Psoas muscle (tissue), 8 donors: ENCODE measurements around the gene ADIPOQ. TPM values are rescaled to one million over a fixed set of nuclear protein-coding genes. Genes with fewer than 3 reads are reported as not detected.
"Not testable (repeated sequence)": the region's sequence is repeated elsewhere in the genome, so short reads cannot be mapped to it uniquely, and the experiment has no call there.

Experiments
- ATAC-seq, 4 donors: fragments of 200-7000 bp; cut with Tn5 transposase; one replicate each; pipeline ENCODE4 v1.9.1; 2020; ENCODE audit warnings: moderate library complexity in 3 of 4, mild to moderate bottlenecking in 2 of 4
- DNase-seq, 2 donors: peaks; one replicate each; pipeline ENCODE4 v3.0.0-alpha.2; 2020
- H3K27ac ChIP-seq: fragments of 200-600 bp; one replicate; pipeline ENCODE4 v1.8.0; 2022
- H3K27me3 ChIP-seq, 3 donors: fragments of 200-600 bp in 1 of 3; one replicate each; pipeline versions ENCODE4 v1.6.1 to v1.8.0; 2013 to 2022; ENCODE audit warnings: low read length in 2 of 3, mild to moderate bottlenecking in 2 of 3, moderate library complexity in 1 of 3; ENCODE audit not compliant: insufficient read depth in 3 of 3
- H3K36me3 ChIP-seq, 2 donors: fragments of 200-600 bp in 1 of 2; one replicate each; pipeline versions ENCODE4 v1.6.1 to v1.8.0; 2013 to 2022; ENCODE audit warnings: low read depth in 1 of 2, mild to moderate bottlenecking in 1 of 2, moderate library complexity in 1 of 2; ENCODE audit not compliant: insufficient read depth in 1 of 2
- H3K4me1 ChIP-seq: fragments of 200-600 bp; one replicate; pipeline ENCODE4 v1.8.0; 2022
- H3K4me3 ChIP-seq: fragments of 200-600 bp; one replicate; pipeline ENCODE4 v1.8.0; 2022; ENCODE audit warnings: mild to moderate bottlenecking
- H3K9me3 ChIP-seq: fragments of 200-600 bp; one replicate; pipeline ENCODE4 v1.8.0; 2022
- WGBS, 3 donors: extraction: QIAGEN DNeasy Blood & Tissue Kit; methylation state at CpG; one replicate each; pipeline versions ENCODE4 v1.1.6 to v1.1.7; 2013; 5-methylcytosine and 5-hydroxymethylcytosine counted together
- intact Hi-C, 2 donors: fragments of 100-400 bp; cut with DNase I; formaldehyde crosslinking; loops; one replicate each; pipeline versions ENCODE4 v1.11.0 to v1.14.2; 2022
- long read RNA-seq, 2 donors: library from polyadenylated mRNA; unstranded; transcript quantifications; one replicate each; pipeline ENCODE4 v2.0.0, GENCODE V29; 2021
- polyA plus RNA-seq, 3 donors: library from polyadenylated mRNA; stranded (reverse); fragments of 200-250 nt; gene quantifications; one replicate each; pipeline ENCODE4 v1.2.3, GENCODE V29; 2013
- total RNA-seq, 4 donors: library from RNA; stranded (reverse); fragmentation: NEBNext Ultra II Directional in 2 of 4; extraction: Animal tissue kit (Norgen Biotek cat#: 25700) in 2 of 4; gene quantifications; one replicate each; pipeline versions ENCODE4 v1.2.1 to v1.2.4, GENCODE V29; 2021 to 2023
- TF ChIP-seq, protein P1 (sequence below): fragments of 200-600 bp; IDR thresholded peaks from one replicate; pipeline ENCODE4 v1.8.0; 2022; ENCODE audit warnings: antibody characterized with exemption
- donor health status: healthy with polysubstance abuse.
- donor health status: DM: no; HTN: no; CAD: no; lungs with moderate emphysema.
- donor health status: Bipolar disorder and iron deficiency.
- donor health status: healthy.
- donor health status: DM: yes; HTN: yes; CAD: no.
- donor health status: DM: no; HTN: no; CAD: no.
- donor health status: DM: no; HTN: no; CAD: no.
- donor health status: DM: yes; HTN: yes; CAD: no.

ADIPOQ gene
- 1 to 10 TPM in 2 of 4 donors, under 1 TPM in 2; 0.58 to 3.7 (median 1.4) TPM for total RNA-seq
- 1 to 10 TPM; 1.3 to 9.3 (median 2.3) TPM for polyA plus RNA-seq
- long read RNA-seq, donor 1 = 0 reads
- long read RNA-seq, donor 2, full-length matches to known transcripts = 2 of 2 reads
- long read RNA-seq, donor 2, partial matches to known transcripts = 0 of 2 reads
- long read RNA-seq, donor 2, other reads (novel, unspliced or antisense) = 0 of 2 reads

DNA sequence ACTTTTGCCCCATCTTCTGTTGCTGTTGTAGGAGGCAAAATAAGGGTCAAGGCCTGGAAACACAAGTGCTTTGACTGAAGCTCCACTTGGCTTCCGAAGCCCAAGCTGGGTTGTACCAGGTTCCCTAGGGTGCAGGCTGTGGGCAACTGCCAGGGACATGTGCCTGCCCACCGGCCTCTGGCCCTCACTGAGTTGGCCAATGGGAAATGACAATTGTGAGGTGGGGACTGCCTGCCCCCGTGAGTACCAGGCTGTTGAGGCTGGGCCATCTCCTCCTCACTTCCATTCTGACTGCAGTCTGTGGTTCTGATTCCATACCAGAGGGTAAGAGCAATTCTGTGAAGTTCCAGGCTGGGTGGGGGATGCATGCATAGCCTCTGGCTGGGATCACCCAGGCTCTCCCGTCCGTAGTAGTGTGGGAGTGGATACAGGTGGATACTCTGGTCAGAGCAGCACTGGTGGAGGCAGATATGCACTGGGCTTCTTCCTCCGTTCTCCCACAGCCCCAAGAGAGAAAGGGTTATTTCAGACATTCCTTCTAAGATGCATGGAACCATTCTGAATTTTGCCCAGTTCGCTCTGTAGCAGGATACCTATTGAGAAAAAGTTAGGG, at the start of gene ADIPOQ:
Gene ADIPOQ, plus strand, starts transcription at position 285 of the 613 bp plus-strand sequence. CDS start 10,349 bp downstream, outside the sequence.
- DNase-seq (no peak), ATAC-seq (no peak)
- no peaks in the 10 kb centered on the region for H3K4me1 ChIP-seq
- H3K4me3 ChIP-seq = no peak within 1 kb of the TSS
- no peaks in the 10 kb centered on the region for H3K36me3 ChIP-seq
- no peaks in the 10 kb centered on the region for H3K9me3 ChIP-seq
- TF ChIP-seq, protein P1, sequence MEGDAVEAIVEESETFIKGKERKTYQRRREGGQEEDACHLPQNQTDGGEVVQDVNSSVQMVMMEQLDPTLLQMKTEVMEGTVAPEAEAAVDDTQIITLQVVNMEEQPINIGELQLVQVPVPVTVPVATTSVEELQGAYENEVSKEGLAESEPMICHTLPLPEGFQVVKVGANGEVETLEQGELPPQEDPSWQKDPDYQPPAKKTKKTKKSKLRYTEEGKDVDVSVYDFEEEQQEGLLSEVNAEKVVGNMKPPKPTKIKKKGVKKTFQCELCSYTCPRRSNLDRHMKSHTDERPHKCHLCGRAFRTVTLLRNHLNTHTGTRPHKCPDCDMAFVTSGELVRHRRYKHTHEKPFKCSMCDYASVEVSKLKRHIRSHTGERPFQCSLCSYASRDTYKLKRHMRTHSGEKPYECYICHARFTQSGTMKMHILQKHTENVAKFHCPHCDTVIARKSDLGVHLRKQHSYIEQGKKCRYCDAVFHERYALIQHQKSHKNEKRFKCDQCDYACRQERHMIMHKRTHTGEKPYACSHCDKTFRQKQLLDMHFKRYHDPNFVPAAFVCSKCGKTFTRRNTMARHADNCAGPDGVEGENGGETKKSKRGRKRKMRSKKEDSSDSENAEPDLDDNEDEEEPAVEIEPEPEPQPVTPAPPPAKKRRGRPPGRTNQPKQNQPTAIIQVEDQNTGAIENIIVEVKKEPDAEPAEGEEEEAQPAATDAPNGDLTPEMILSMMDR = no peak
- intact Hi-C loops = no loop called here
- WGBS, 3 donors = 72 to 74% (median 73%) methylated on average over 7 of the region's 7 CpGs
- no peak within 1 kb of the TSS for H3K27ac ChIP-seq
- peaks cover 0 to 13% (median 0%) of the 10 kb centered on the region in 3 donors for H3K27me3 ChIP-seq

DNA sequence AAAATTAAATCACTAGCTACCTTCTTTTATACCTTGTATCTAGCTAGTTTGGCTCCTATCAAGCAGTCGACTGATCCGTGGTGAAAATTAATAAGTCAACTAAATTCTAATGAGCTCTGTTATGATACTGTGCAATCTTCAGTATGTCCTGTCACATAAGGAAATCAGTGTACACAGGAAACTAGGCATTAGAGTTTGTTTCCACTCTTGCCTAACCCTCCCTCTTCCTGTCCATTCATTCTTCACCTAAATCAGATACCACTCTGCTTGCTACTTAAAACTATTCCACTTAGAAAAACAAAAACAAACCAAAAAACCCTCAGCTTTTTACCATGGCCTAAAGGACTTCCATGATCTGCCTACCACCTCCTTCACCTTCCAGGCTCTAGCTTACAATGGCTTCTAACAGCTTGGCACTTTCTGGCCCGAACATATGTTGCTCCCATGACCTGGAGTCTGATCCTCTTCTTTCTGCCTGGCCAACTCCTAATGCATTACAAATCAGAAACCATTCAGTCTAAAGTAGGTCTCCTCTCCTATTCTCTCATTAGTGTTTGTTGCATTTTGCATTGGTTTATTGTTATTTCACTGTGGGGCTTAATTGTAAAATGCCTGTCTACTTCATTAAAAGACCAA, 44.2 kb upstream of the ADIPOQ start:
- Histone ChIP-seq H3K27ac (no peak overlapping the region), H3K27me3 (no peaks in the 10 kb centered on the region), H3K36me3 (peaks cover 5 to 70% of the 10 kb centered on the region in 2 donors), H3K4me3 (no peak overlapping the region), H3K9me3 (no peaks in the 10 kb centered on the region), H3K4me1 (no peaks in the 10 kb centered on the region)
- TF ChIP-seq, protein P1 = no peak
- DNase-seq (no peak), ATAC-seq (no peak)
- WGBS, 3 donors = 76 to 88% (median 84%) methylated on average over 3 of the region's 3 CpGs
- intact Hi-C loops = no loop called here

- TF ChIP-seq, protein P1 = no peak
Measured at GRCh38 chr3:186800285-186800684, 42.2 kb upstream of the ADIPOQ start.

GRCh38 chr3:186802701-186803100, 39.8 kb upstream of the ADIPOQ start:
- Histone ChIP-seq H3K4me1 (peaks cover 10% of the 10 kb centered on the region), H3K27ac (no peak overlapping the region), H3K27me3 (no peaks in the 10 kb centered on the region), H3K4me3 (no peak overlapping the region), H3K9me3 (no peaks in the 10 kb centered on the region), H3K36me3 (peaks cover 0 to 60% of the 10 kb centered on the region in 2 donors)
- intact Hi-C loops = loop anchor here in 1 of 2 donors (10.0 kb wide), 1 partner anchor 878 kb away; no protein-coding TSS in a partner anchor
- DNase-seq = no peak
- 78 to 85% (median 81%) methylated on average over 3 of the region's 3 CpGs for WGBS, 3 donors
- no peak for ATAC-seq
- TF ChIP-seq, protein P1 = no peak

More at GRCh38 chr3:186800285-186800684, 42.2 kb upstream of the ADIPOQ start:
- Histone ChIP-seq H3K9me3 (no peaks in the 10 kb centered on the region), H3K27me3 (no peaks in the 10 kb centered on the region), H3K27ac (no peak overlapping the region), H3K4me1 (no peaks in the 10 kb centered on the region), H3K36me3 (peaks cover 0 to 78% of the 10 kb centered on the region in 2 donors), H3K4me3 (no peak overlapping the region)
- ATAC-seq (no peak), DNase-seq (no peak)
- 93 to 94% (median 93%) methylated on average over 1 of the region's 1 CpG for WGBS, 3 donors
- intact Hi-C loops = loop anchor here in 1 of 2 donors (10.0 kb wide), 1 partner anchor 875 kb away; no protein-coding TSS in a partner anchor

- not testable (repeated sequence) for DNase-seq, H3K27me3 ChIP-seq, H3K27ac ChIP-seq, H3K4me3 ChIP-seq, ATAC-seq, H3K9me3 ChIP-seq
- 89 to 91% (median 90%) methylated on average over 4 of the region's 4 CpGs for WGBS, 3 donors
- Histone ChIP-seq H3K4me1 (peaks cover 10% of the 10 kb centered on the region), H3K36me3 (peaks cover 0 to 52% of the 10 kb centered on the region in 2 donors)
- intact Hi-C loops = loop anchor here in 1 of 2 donors (10.0 kb wide), 1 partner anchor 879 kb away; no protein-coding TSS in a partner anchor
Measured at GRCh38 chr3:186803447-186803846, 39.1 kb upstream of the ADIPOQ start.
